WTC11 (cell line): ENCODE results near the gene YBX2. TPM values are rescaled to one million over a fixed set of nuclear protein-coding genes. Genes with fewer than 3 reads are reported as not detected.

Experiments used
- ATAC-seq: fragments of 200-7000 bp; cut with Tn5 transposase; 2 replicates; pipeline ENCODE4 v1.10.0; 2021; ENCODE audit warnings: mild to moderate bottlenecking, moderate library complexity
- CTCF ChIA-PET: fragments of 300-600 bp; sonication (Branson Sonifier 250); formaldehyde crosslinking; loops from one replicate; lab custom pipeline; 2021; ENCODE audit warnings: antibody characterized with exemption; lab: Charles Lee
- POLR2A ChIA-PET: fragments of 350-600 bp; sonication (Branson Sonifier 250); formaldehyde crosslinking; loops from one replicate; lab custom pipeline; 2021; ENCODE audit warnings: antibody characterized with exemption; lab: Charles Lee
- DNase-seq: peaks from one replicate; pipeline ENCODE4 v3.0.0; 2021; ENCODE audit warnings: low spot score
- H3K27ac Mint-ChIP-seq: 2 replicates; pipeline ENCODE4 v1.8.0; 2021; ENCODE audit warnings: mixed read lengths
- H3K27me3 Mint-ChIP-seq: 2 replicates; pipeline ENCODE4 v1.8.0; 2021; ENCODE audit warnings: low read depth, mild to moderate bottlenecking, moderate library complexity, mixed read lengths
- H3K36me3 Mint-ChIP-seq: 2 replicates; pipeline ENCODE4 v1.8.0; 2021; ENCODE audit warnings: mixed read lengths
- H3K4me1 Mint-ChIP-seq: 2 replicates; pipeline ENCODE4 v1.8.0; 2022; ENCODE audit warnings: mixed read lengths
- H3K4me3 Mint-ChIP-seq: 2 replicates; pipeline ENCODE4 v1.8.0; 2021; ENCODE audit warnings: mild to moderate bottlenecking, moderate library complexity, mixed read lengths
- H3K9me3 Mint-ChIP-seq: 2 replicates; pipeline ENCODE4 v1.8.0; 2021; ENCODE audit warnings: mixed read lengths
- AR ChIP-seq: fragments of 250-450 bp; sonication (Bioruptor Pico); IDR thresholded peaks from 2 replicates; pipeline ENCODE4 v1.9.0; 2021; ENCODE audit warnings: mild to moderate bottlenecking
- CBFB ChIP-seq: sonication (generic); formaldehyde crosslinking; IDR thresholded peaks from 2 replicates; pipeline ENCODE4 v1.8.1; 2022; ENCODE audit warnings: mild to moderate bottlenecking, low read depth, missing genetic modification reagents
- E2F5 ChIP-seq: sonication (generic); formaldehyde crosslinking; IDR thresholded peaks from 2 replicates; pipeline ENCODE4 v1.8.1; 2022; ENCODE audit warnings: mild to moderate bottlenecking, moderate library complexity, missing genetic modification reagents
- ESRRA ChIP-seq: sonication (generic); formaldehyde crosslinking; IDR thresholded peaks from 2 replicates; pipeline ENCODE4 v1.8.1; 2022; ENCODE audit warnings: mild to moderate bottlenecking, missing genetic modification reagents, borderline replicate concordance
- FOXK1 ChIP-seq: sonication (generic); formaldehyde crosslinking; IDR thresholded peaks from 2 replicates; pipeline ENCODE4 v1.8.0; 2022; ENCODE audit warnings: mild to moderate bottlenecking, moderate library complexity, missing genetic modification reagents
- GRHL2 ChIP-seq: fragments of 250-450 bp; sonication (Bioruptor Pico); IDR thresholded peaks from 2 replicates; pipeline ENCODE4 v1.8.0; 2022; ENCODE audit warnings: mild to moderate bottlenecking, moderate library complexity; ENCODE audit not compliant: insufficient replicate concordance, severe bottlenecking
- GTF2I ChIP-seq: fragments of 250-450 bp; sonication (Bioruptor Pico); conservative IDR thresholded peaks from 2 replicates; pipeline ENCODE4 v1.4.0; 2021; ENCODE audit warnings: mild to moderate bottlenecking
- HMGA2 ChIP-seq: fragments of 250-450 bp; sonication (Bioruptor Pico); IDR thresholded peaks from 2 replicates; pipeline ENCODE4 v1.4.0; 2021; ENCODE audit warnings: mild to moderate bottlenecking, moderate library complexity
- NR3C1 ChIP-seq: sonication (generic); formaldehyde crosslinking; conservative IDR thresholded peaks from 2 replicates; pipeline ENCODE4 v1.8.1; 2023; ENCODE audit warnings: low read depth, mild to moderate bottlenecking, missing genetic modification reagents
- SMAD3 ChIP-seq: sonication (generic); formaldehyde crosslinking; IDR thresholded peaks from 2 replicates; pipeline ENCODE4 v1.8.0; 2022; ENCODE audit warnings: missing genetic modification reagents, mild to moderate bottlenecking, borderline replicate concordance
- SP1 ChIP-seq: sonication (generic); formaldehyde crosslinking; conservative IDR thresholded peaks from 2 replicates; pipeline ENCODE4 v1.8.1; 2022; ENCODE audit warnings: missing genetic modification reagents
- total RNA-seq: library from RNA; stranded (reverse); gene quantifications from 3 replicates; pipeline ENCODE4 v1.2.3, GENCODE V29; 2021
- TF ChIP-seq, protein P1 (sequence below): sonication (generic); formaldehyde crosslinking; IDR thresholded peaks from 2 replicates; pipeline ENCODE4 v1.8.0; 2022; ENCODE audit warnings: mild to moderate bottlenecking, missing genetic modification reagents
- TF ChIP-seq, protein P2 (sequence below): sonication (generic); formaldehyde crosslinking; conservative IDR thresholded peaks from 2 replicates; pipeline ENCODE4 v1.8.1; 2023; ENCODE audit warnings: mild to moderate bottlenecking, low read depth, missing genetic modification reagents, moderate library complexity
- TF ChIP-seq, protein P3 (sequence below): fragments of 250-450 bp; sonication (Bioruptor Pico); conservative IDR thresholded peaks from 2 replicates; pipeline ENCODE4 v1.9.0; 2021; ENCODE audit warnings: mild to moderate bottlenecking
- TF ChIP-seq, protein P4 (sequence below): sonication (generic); formaldehyde crosslinking; IDR thresholded peaks from 2 replicates; pipeline ENCODE4 v1.8.0; 2023; ENCODE audit warnings: mild to moderate bottlenecking, missing genetic modification reagents
- TF ChIP-seq, protein P5 (sequence below): fragments of 250-450 bp; sonication (Bioruptor Pico); IDR thresholded peaks from 2 replicates; pipeline ENCODE4 v2.1.2; 2022; ENCODE audit warnings: mild to moderate bottlenecking, moderate library complexity

Gene YBX2
- total RNA-seq, 1 experiment from 2014 or later: 26.8 TPM

DNA sequence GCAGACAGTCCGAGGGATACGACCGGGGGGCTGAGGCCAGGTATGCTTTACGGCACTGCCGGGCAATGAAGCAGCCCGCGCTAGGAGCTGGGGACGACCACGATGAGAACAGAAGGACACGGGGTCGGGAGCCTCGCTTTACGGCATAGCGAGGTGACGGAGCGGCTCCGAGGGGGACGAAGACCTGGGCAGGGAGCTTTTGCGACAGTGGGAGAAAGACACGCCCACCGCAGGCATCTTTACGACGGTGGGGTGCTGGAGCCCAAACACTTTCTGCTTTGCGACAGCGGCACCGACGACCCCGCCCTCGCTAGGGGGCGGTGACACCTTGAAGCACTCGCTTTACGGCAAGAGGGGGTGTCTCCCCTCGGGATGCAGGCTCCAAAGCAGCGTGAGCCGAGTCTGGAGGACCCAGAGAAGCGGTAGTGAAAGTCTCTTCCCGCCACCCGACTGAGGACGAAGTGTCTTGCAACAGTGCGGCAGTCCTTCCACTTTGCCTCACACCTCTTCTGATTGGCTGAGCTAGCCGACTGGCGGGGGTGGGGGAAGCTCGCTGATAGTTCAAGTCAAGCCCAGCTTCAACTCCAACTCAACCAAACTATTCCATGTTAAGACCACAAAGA is 35.0 kb upstream of the YBX2 start (continued):
- TF ChIP-seq, protein P1, sequence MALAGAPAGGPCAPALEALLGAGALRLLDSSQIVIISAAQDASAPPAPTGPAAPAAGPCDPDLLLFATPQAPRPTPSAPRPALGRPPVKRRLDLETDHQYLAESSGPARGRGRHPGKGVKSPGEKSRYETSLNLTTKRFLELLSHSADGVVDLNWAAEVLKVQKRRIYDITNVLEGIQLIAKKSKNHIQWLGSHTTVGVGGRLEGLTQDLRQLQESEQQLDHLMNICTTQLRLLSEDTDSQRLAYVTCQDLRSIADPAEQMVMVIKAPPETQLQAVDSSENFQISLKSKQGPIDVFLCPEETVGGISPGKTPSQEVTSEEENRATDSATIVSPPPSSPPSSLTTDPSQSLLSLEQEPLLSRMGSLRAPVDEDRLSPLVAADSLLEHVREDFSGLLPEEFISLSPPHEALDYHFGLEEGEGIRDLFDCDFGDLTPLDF (CRISPR knock-in tag): no peak
- TF ChIP-seq E2F5 (CRISPR knock-in tag) (peak; percentile 51), SP1 (peak; percentile 89), FOXK1 (CRISPR knock-in tag) (peak; percentile 94), HMGA2 (CRISPR knock-in tag) (no peak), GRHL2 (CRISPR knock-in tag) (no peak), GTF2I (CRISPR knock-in tag) (no peak), ESRRA (CRISPR knock-in tag) (no peak), CBFB (CRISPR knock-in tag) (peak; percentile 39; the same call in 1 of the 2 replicates)
- TF ChIP-seq, protein P2, sequence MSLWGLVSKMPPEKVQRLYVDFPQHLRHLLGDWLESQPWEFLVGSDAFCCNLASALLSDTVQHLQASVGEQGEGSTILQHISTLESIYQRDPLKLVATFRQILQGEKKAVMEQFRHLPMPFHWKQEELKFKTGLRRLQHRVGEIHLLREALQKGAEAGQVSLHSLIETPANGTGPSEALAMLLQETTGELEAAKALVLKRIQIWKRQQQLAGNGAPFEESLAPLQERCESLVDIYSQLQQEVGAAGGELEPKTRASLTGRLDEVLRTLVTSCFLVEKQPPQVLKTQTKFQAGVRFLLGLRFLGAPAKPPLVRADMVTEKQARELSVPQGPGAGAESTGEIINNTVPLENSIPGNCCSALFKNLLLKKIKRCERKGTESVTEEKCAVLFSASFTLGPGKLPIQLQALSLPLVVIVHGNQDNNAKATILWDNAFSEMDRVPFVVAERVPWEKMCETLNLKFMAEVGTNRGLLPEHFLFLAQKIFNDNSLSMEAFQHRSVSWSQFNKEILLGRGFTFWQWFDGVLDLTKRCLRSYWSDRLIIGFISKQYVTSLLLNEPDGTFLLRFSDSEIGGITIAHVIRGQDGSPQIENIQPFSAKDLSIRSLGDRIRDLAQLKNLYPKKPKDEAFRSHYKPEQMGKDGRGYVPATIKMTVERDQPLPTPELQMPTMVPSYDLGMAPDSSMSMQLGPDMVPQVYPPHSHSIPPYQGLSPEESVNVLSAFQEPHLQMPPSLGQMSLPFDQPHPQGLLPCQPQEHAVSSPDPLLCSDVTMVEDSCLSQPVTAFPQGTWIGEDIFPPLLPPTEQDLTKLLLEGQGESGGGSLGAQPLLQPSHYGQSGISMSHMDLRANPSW: no peak
- TF ChIP-seq, protein P3, sequence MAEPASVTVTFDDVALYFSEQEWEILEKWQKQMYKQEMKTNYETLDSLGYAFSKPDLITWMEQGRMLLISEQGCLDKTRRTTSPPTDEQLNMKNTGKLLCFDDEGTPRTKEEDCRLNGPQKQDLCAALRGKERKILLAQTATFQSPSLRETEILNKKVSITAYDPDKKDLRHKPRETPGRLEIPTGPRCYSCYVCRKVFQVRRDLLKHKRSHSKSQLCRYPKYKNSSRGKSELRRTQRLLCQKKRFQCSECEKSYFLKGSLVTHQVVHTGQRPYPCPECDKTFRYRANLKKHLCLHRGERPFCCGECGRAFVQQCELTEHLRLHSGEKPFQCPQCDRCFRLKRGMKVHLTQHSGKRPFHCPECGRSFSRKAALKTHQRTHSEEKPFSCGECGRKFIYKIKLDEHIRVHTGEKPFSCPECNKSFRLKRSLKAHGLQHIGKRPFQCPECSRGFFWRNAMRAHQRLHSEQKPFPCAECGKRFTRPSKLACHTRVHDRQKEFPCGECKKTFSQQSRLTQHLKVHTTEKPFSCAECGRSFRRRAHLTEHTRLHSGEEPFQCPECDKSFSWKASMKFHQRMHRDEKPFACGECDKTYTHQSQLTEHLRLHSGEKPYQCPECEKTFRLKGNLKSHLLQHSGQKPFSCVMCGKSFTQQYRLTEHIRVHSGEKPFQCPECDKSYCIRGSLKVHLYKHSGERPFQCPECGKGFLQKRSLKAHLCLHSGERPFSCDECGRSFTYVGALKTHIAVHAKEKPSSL (CRISPR knock-in tag): no peak
- TF ChIP-seq, protein P4, sequence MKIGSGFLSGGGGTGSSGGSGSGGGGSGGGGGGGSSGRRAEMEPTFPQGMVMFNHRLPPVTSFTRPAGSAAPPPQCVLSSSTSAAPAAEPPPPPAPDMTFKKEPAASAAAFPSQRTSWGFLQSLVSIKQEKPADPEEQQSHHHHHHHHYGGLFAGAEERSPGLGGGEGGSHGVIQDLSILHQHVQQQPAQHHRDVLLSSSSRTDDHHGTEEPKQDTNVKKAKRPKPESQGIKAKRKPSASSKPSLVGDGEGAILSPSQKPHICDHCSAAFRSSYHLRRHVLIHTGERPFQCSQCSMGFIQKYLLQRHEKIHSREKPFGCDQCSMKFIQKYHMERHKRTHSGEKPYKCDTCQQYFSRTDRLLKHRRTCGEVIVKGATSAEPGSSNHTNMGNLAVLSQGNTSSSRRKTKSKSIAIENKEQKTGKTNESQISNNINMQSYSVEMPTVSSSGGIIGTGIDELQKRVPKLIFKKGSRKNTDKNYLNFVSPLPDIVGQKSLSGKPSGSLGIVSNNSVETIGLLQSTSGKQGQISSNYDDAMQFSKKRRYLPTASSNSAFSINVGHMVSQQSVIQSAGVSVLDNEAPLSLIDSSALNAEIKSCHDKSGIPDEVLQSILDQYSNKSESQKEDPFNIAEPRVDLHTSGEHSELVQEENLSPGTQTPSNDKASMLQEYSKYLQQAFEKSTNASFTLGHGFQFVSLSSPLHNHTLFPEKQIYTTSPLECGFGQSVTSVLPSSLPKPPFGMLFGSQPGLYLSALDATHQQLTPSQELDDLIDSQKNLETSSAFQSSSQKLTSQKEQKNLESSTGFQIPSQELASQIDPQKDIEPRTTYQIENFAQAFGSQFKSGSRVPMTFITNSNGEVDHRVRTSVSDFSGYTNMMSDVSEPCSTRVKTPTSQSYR: 0 out of 2 replicates have a peak, but pooled peaks have one; percentile 50
- TF ChIP-seq, protein P5, sequence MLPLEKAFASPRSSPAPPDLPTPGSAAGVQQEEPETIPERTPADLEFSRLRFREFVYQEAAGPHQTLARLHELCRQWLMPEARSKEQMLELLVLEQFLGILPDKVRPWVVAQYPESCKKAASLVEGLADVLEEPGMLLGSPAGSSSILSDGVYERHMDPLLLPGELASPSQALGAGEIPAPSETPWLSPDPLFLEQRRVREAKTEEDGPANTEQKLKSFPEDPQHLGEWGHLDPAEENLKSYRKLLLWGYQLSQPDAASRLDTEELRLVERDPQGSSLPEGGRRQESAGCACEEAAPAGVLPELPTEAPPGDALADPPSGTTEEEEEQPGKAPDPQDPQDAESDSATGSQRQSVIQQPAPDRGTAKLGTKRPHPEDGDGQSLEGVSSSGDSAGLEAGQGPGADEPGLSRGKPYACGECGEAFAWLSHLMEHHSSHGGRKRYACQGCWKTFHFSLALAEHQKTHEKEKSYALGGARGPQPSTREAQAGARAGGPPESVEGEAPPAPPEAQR: no peak
- TF ChIP-seq, all 79 proteins: peak for 13

- TF ChIP-seq NR3C1 (CRISPR knock-in tag) (0 out of 2 replicates have a peak, but pooled peaks have one; percentile 11), AR (CRISPR knock-in tag) (no peak), SMAD3 (0 out of 2 replicates have a peak, but pooled peaks have one; percentile 12)
- DNase-seq: peak; percentile 38
- Mint-ChIP-seq H3K27me3 (no peaks in the 10 kb centered on the region), H3K9me3 (no peaks in the 10 kb centered on the region), H3K36me3 (peaks cover 12% of the 10 kb centered on the region), H3K4me1 (peaks cover 24% of the 10 kb centered on the region), H3K27ac (peak within 1 kb of the TSS; percentile 100), H3K4me3 (peak within 1 kb of the TSS; percentile 93)
- ATAC-seq: peak; percentile 2
- ChIA-PET CTCF (interaction anchor here (0.6 to 2.2 kb wide), 23 partner anchors 14 to 590 kb away, joined by 3 to 27 read pairs (median 5); partner anchors contain the start of genes GABARAP, GPS2, PLSCR3 and SLC2A4), POLR2A (interaction anchor here (0.8 to 2.0 kb wide), 14 partner anchors 8 to 358 kb away, joined by 3 to 21 read pairs (median 4); partner anchors contain the start of genes GPS2, MPDU1, PHF23 and TMEM102)
These were observed 34.5 kb upstream of the YBX2 start, which contains the start of gene NEURL4 for GRCh38 chr17:7328840-7329373. NEURL4 (minus strand) TSS chr17:7329335; CDS start chr17:7329312, 23 bp downstream.
